Heart left ventricle (tissue), 13 donors: ENCODE data around the gene HMGN1.

ENCODE experiments used
- CTCF ChIP-seq, 12 donors: fragments of 200-600 bp; sonication (generic) in 4 of 12; IDR thresholded peaks; one replicate each; pipeline versions ENCODE4 v1.5.0 to v1.8.0; 2018 to 2022; ENCODE audit warnings: antibody characterized with exemption in 12 of 12, mild to moderate bottlenecking in 5 of 12
- POLR2A ChIP-seq, 2 donors: fragments of 450-650 bp; IDR thresholded peaks; one replicate each; pipeline ENCODE4 v1.6.1; 2017; ENCODE audit warnings: antibody characterized with exemption in 2 of 2, mild to moderate bottlenecking in 2 of 2, moderate library complexity in 2 of 2
- donor health status: ischemic (EF 13 %, LVEDD 7.1; RV severe dilation, severe dysfunction).
- donor health status: DM: no; HTN: yes; CAD: no.
- donor health status: DM: no; HTN: no; CAD: no.
- donor health status: ischemic (EF 25% LVEDD 6.9; RV normal size, moderate dysfunction).
- donor health status: ischemic (EF 25% LVEDD 5.7; RV mildly dilated, moderate dysfunction).
- donor health status: ischemic (EF 35%, LVEDD 5.7; RV mildly dilated, moderate dysfunction).
- donor health status: nonischemic (EF 11% LVEDD 7.7; RV severe dilation, severe dysfunction).
- donor health status: DM: yes; HTN: yes; CAD: no.
- donor health status: PGD.
- donor health status: ischemic (EF 29% LVEDD 5.4; RV normal size, mild dysfunction).
- donor health status: nonischemic (EF 23%, LVEDD 6.1; RV moderate dilation, normal function).

DNA sequence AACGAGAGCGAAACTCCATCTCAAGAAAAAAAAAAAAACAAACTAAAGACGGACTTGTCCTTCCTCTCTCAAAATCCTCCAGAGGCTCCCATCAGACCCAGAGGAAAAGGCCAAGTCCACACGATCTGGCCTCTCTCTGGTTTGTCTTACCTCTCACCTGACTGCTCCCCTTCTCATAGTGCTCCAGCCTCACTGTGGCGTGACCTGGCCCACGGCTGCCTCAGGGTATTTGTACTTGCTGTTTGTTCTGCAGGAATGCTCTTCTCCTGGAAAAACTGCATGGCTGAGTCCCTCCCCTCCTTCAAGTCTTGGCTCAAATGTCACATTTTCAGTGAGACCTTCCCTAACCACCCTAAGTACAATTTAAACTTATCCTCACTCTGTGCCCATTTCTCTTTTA, 27.5 kb downstream of the HMGN1 start:
- TF ChIP-seq CTCF (IDR thresholded peaks at IDR 0.05) (no peak), POLR2A (IDR thresholded peaks at IDR 0.05) (no peak)
